Central memory CD8-positive, alpha-beta T cell (primary cell): Measurements from ENCODE around the gene FCHSD2.
A peak's percentile ranks its signal among the peaks of the same experiment; 100 is the strongest.

Source experiments
- ATAC-seq: fragments of 150-1000 bp; cut with Tn5 transposase; replicated peaks from 2 replicates; pipeline ENCODE4 v1.10.0; 2022; ENCODE audit warnings: mild to moderate bottlenecking, moderate FRiP score, moderate number of reproducible peaks; ENCODE audit not compliant: poor library complexity, severe bottlenecking; ENCODE audit errors: extremely low read depth
- DNase-seq, 2 donors: peaks; one replicate each; pipeline ENCODE4 v3.0.0; 2021; ENCODE audit warnings: low spot score in 2 of 2
- H3K27ac Mint-ChIP-seq: one replicate; pipeline ENCODE4 v1.8.0; 2022; ENCODE audit warnings: low read depth, mild to moderate bottlenecking, moderate library complexity, mixed read lengths
- H3K27me3 Mint-ChIP-seq: one replicate; pipeline ENCODE4 v1.8.0; 2022; ENCODE audit warnings: mixed read lengths
- H3K36me3 Mint-ChIP-seq: one replicate; pipeline ENCODE4 v1.8.0; 2022; ENCODE audit warnings: mild to moderate bottlenecking, moderate library complexity, mixed read lengths; ENCODE audit not compliant: insufficient read depth
- H3K4me1 Mint-ChIP-seq: one replicate; pipeline ENCODE4 v1.8.0; 2022; ENCODE audit warnings: mixed read lengths
- H3K4me3 Mint-ChIP-seq: one replicate; pipeline ENCODE4 v1.8.0; 2022; ENCODE audit warnings: mild to moderate bottlenecking, moderate library complexity, mixed read lengths
- H3K9me3 Mint-ChIP-seq: one replicate; pipeline ENCODE4 v1.8.0; 2022; ENCODE audit warnings: mixed read lengths

Gene FCHSD2

GRCh38 chr11:73018856-73019255 is 123.3 kb downstream of the FCHSD2 start:
- ATAC-seq (no peak), DNase-seq (no peak)
- Mint-ChIP-seq H3K4me1 (peaks cover 13% of the 10 kb centered on the region), H3K4me3 (no peak overlapping the region), H3K27me3 (no peaks in the 10 kb centered on the region), H3K36me3 (no peaks in the 10 kb centered on the region), H3K27ac (no peak overlapping the region), H3K9me3 (peaks cover 10% of the 10 kb centered on the region)

GRCh38 chr11:73017024-73017751 is 124.9 kb downstream of the FCHSD2 start:
- no peaks in the 10 kb centered on the region for H3K36me3 Mint-ChIP-seq
- no peak for DNase-seq

GRCh38 chr11:73013021-73013420 is 129.1 kb downstream of the FCHSD2 start:
- H3K9me3 Mint-ChIP-seq = peaks cover 12% of the 10 kb centered on the region
- no peak for ATAC-seq
- peaks cover 5% of the 10 kb centered on the region for H3K36me3 Mint-ChIP-seq
- H3K4me3 Mint-ChIP-seq = no peak overlapping the region
- no peaks in the 10 kb centered on the region for H3K27me3 Mint-ChIP-seq
- peaks cover 26% of the 10 kb centered on the region for H3K4me1 Mint-ChIP-seq
- H3K27ac Mint-ChIP-seq = peak overlapping the region; percentile 33
- no peak for DNase-seq

More at GRCh38 chr11:73017024-73017751, 124.9 kb downstream of the FCHSD2 start:
- ATAC-seq = no peak
- no peak overlapping the region for H3K4me3 Mint-ChIP-seq
- no peak overlapping the region for H3K27ac Mint-ChIP-seq
- no peaks in the 10 kb centered on the region for H3K27me3 Mint-ChIP-seq
- peaks cover 27% of the 10 kb centered on the region for H3K4me1 Mint-ChIP-seq
- H3K9me3 Mint-ChIP-seq = peaks cover 6% of the 10 kb centered on the region

DNA sequence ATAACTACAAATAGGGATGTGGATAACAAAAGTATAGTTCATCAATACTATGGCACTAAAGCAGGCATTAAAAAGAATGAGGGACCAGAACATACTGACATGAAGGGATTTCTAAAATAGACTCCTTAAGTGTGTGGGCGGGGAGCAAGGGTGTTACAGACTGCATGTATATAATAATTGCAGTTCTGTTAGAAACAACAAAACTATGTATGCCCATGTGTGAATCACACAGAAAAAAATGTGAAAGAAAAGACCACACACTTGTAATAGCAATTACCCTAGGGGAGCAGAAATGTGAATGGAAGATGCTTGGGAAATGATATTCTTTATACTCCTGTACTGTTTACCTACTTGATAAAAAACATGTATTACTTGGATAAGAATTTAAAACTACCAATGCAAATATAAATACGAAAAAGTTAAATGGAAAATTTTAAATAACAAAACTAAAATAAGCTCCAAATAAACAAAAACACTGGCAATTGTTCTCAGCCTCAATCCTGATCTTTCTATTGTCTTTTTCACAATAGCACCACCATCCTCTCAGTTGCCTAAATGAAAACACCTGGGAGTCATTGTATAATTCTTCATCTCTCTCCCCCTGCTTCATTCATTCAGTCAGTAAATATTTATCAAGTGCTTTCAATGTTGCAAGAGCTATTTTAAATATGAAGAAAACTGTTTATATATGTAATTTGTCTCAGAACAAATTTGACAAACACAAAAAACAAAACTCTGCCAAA is 129.8 kb downstream of the FCHSD2 start:
- H3K4me3 Mint-ChIP-seq = no peak overlapping the region
- peaks cover 22% of the 10 kb centered on the region for H3K4me1 Mint-ChIP-seq
- peaks cover 8% of the 10 kb centered on the region for H3K36me3 Mint-ChIP-seq
- H3K9me3 Mint-ChIP-seq = peaks cover 12% of the 10 kb centered on the region
- H3K27me3 Mint-ChIP-seq = no peaks in the 10 kb centered on the region
- ATAC-seq (no peak), DNase-seq (no peak)
- peak overlapping the region; percentile 33 for H3K27ac Mint-ChIP-seq

DNA sequence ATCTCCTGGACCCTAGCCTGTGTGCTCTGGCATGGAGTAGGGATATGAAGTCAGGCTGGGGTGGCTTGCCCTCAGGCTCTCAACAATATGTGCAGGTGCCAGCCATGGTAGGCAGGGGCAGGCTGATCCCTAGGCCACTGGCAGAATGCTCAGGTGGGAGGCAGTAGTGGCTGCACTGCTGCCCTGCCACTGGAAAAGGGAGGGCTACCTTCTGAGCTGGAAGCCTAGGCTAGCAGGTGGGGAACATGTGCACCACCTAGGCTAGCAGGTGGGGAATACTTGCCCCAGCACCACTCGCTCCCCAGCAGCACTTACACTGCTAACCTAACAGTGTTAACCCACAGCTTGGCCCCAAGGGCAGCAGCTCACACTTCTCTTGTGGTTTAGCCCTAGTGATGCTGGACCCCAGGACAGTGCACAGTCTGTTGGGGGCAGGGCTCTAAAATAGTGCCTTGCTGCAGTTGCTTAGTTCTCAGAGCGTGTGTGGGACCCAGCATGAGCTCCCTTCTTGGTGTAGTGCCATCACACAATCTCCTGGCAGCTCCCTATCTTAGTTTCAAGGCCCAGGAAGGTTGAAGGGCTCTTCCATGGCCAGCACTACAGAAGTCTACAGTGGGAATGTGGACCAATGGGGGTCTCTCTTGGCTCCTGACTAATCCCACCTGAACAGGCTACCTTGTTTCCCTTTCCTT is 130.8 kb downstream of the FCHSD2 start:
- ATAC-seq (no peak), DNase-seq (no peak)
- Mint-ChIP-seq H3K4me1 (peaks cover 26% of the 10 kb centered on the region), H3K36me3 (peaks cover 11% of the 10 kb centered on the region), H3K27ac (no peak overlapping the region), H3K4me3 (no peak overlapping the region), H3K9me3 (peaks cover 12% of the 10 kb centered on the region), H3K27me3 (no peaks in the 10 kb centered on the region)

DNA sequence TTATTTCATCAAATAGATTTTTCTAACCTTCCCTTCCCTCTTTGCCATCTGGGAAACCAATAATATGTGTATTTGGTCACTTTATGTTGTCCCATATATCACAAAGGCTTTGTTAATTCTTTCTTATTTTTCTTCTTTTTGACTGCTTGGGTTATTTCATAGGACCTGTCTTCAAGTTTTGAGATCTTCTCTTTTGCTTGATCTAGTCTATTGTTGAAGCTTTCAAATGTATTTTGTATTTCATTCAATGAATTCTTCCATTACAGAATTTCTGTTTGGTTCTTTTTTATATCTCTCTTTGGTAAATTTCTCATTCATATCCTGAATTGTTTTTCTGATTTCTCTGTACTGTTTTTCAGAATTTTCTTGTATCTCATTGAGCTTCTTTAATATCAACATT is 132.1 kb downstream of the FCHSD2 start:
- no peak overlapping the region for H3K4me3 Mint-ChIP-seq
- no peaks in the 10 kb centered on the region for H3K27me3 Mint-ChIP-seq
- peaks cover 12% of the 10 kb centered on the region for H3K36me3 Mint-ChIP-seq
- H3K9me3 Mint-ChIP-seq = peaks cover 12% of the 10 kb centered on the region
- ATAC-seq = no peak
- peaks cover 36% of the 10 kb centered on the region for H3K4me1 Mint-ChIP-seq
- H3K27ac Mint-ChIP-seq = no peak overlapping the region
- DNase-seq = no peak

DNA sequence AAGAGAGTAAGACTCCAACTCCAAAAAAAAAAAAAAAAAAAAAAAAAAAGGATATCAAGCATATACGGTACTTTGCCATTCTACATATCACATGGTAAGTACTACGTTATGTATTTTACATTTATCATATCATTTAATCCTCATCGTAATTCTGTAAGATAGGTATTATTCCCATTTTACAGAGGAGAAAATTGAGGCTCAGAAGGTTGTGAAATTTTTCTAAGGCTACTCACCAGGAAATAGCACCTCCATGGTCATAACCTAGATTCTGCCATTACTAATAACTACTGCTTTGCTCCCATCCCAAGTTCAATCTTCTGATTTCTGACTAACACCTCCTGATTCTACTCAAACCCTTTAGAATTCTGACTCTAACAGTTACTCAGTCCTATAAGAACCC is 138.0 kb downstream of the FCHSD2 start:
- Mint-ChIP-seq H3K9me3 (no peaks in the 10 kb centered on the region), H3K36me3 (peaks cover 12% of the 10 kb centered on the region), H3K4me1 (peaks cover 39% of the 10 kb centered on the region), H3K4me3 (no peak overlapping the region), H3K27me3 (no peaks in the 10 kb centered on the region), H3K27ac (no peak overlapping the region)
- DNase-seq = no peak
- no peak for ATAC-seq

GRCh38 chr11:73003088-73003487 is 139.0 kb downstream of the FCHSD2 start:
- peaks cover 34% of the 10 kb centered on the region for H3K4me1 Mint-ChIP-seq
- no peaks in the 10 kb centered on the region for H3K27me3 Mint-ChIP-seq
- no peak overlapping the region for H3K27ac Mint-ChIP-seq
- DNase-seq (no peak), ATAC-seq (no peak)
- H3K9me3 Mint-ChIP-seq = no peaks in the 10 kb centered on the region
- no peak overlapping the region for H3K4me3 Mint-ChIP-seq
- H3K36me3 Mint-ChIP-seq = peaks cover 12% of the 10 kb centered on the region

- Mint-ChIP-seq H3K4me1 (peaks cover 34% of the 10 kb centered on the region), H3K27me3 (no peaks in the 10 kb centered on the region), H3K4me3 (no peak overlapping the region), H3K9me3 (no peaks in the 10 kb centered on the region), H3K36me3 (peaks cover 9% of the 10 kb centered on the region), H3K27ac (no peak overlapping the region)
- ATAC-seq = no peak
- no peak for DNase-seq
These were observed 139.9 kb downstream of the FCHSD2 start for GRCh38 chr11:73002214-73002613.

- Mint-ChIP-seq H3K27me3 (no peaks in the 10 kb centered on the region), H3K36me3 (peaks cover 7% of the 10 kb centered on the region), H3K4me3 (no peak overlapping the region), H3K4me1 (peaks cover 38% of the 10 kb centered on the region), H3K27ac (no peak overlapping the region), H3K9me3 (no peaks in the 10 kb centered on the region)
- ATAC-seq (no peak), DNase-seq (no peak)
These were observed 140.5 kb downstream of the FCHSD2 start for GRCh38 chr11:73001615-73002014.

DNA sequence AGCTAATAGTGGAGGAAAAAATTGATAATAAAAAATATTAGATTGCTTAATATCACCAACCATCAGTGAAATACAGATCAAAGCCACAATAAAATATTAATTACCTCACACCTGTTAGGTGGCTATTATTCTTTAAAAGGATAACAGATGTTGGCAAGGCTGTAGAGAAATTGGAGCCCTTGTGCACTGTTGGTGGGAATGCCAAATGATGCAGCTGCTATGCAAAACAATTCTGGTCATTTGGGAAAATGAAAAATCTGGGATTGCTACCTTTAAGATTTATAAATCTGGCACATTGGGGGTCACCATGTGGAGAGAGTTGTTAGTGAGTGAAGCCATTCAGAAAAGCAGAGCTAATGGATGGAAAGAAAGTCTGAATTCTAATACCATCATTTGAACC is 143.4 kb downstream of the FCHSD2 start:
- peaks cover 17% of the 10 kb centered on the region for H3K4me1 Mint-ChIP-seq
- no peaks in the 10 kb centered on the region for H3K27me3 Mint-ChIP-seq
- ATAC-seq (no peak), DNase-seq (no peak)
- no peak overlapping the region for H3K4me3 Mint-ChIP-seq
- no peaks in the 10 kb centered on the region for H3K9me3 Mint-ChIP-seq
- H3K36me3 Mint-ChIP-seq = peaks cover 5% of the 10 kb centered on the region
- no peak overlapping the region for H3K27ac Mint-ChIP-seq

DNA sequence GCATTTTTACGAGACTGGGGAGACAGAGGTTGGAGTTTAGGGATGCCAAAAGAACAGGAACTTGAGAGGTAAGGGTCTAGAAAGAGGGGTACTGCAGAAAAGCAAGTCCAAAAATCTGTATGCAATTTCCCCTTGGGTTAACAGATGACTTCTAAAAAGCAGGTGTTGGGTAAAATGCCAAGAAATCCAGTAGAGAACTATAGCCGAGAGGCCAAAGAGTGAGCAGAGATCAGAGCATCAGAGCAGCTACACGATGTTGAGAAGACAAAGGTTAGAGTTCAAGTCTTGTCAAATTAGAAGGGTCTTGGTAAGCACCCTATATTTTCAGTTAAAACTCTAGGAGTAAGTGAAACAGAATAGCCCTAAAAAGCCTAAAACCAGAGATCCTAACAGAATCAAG is 145.2 kb downstream of the FCHSD2 start:
- no peaks in the 10 kb centered on the region for H3K27me3 Mint-ChIP-seq
- ATAC-seq (no peak), DNase-seq (no peak)
- no peak overlapping the region for H3K4me3 Mint-ChIP-seq
- H3K4me1 Mint-ChIP-seq = peaks cover 9% of the 10 kb centered on the region
- H3K9me3 Mint-ChIP-seq = no peaks in the 10 kb centered on the region
- peaks cover 5% of the 10 kb centered on the region for H3K36me3 Mint-ChIP-seq
- peak overlapping the region; percentile 12 for H3K27ac Mint-ChIP-seq

GRCh38 chr11:72989727-72990126 is 152.4 kb downstream of the FCHSD2 start:
- H3K4me1 Mint-ChIP-seq = peaks cover 9% of the 10 kb centered on the region
- no peak overlapping the region for H3K27ac Mint-ChIP-seq
- ATAC-seq = no peak
- no peaks in the 10 kb centered on the region for H3K9me3 Mint-ChIP-seq
- H3K27me3 Mint-ChIP-seq = no peaks in the 10 kb centered on the region
- H3K4me3 Mint-ChIP-seq = no peak overlapping the region
- DNase-seq = no peak
- H3K36me3 Mint-ChIP-seq = peaks cover 12% of the 10 kb centered on the region
